Tibial nerve (tissue), 3 donors: ENCODE measurements around the gene UTP11.

Source experiments
- EP300 ChIP-seq, 2 donors: sonication (generic); formaldehyde crosslinking; IDR thresholded peaks; one replicate each; pipeline ENCODE4 v1.6.1; 2017; ENCODE audit warnings: antibody characterized with exemption in 2 of 2, mild to moderate bottlenecking in 1 of 2
- POLR2A ChIP-seq, 2 donors: fragments of 450-650 bp; IDR thresholded peaks; one replicate each; pipeline ENCODE4 v1.6.1; 2017; ENCODE audit warnings: antibody characterized with exemption in 2 of 2, mild to moderate bottlenecking in 2 of 2, moderate library complexity in 2 of 2

- TF ChIP-seq EP300 (IDR thresholded peaks at IDR 0.05) (no peak), POLR2A (IDR thresholded peaks at IDR 0.05) (no peak)
These were observed 15.1 kb upstream of the UTP11 start for GRCh38 chr1:37997256-37998088.
